H1 (cell line): ENCODE data around the gene NTN1. TPM values are rescaled to one million over a fixed set of nuclear protein-coding genes. Genes with fewer than 3 reads are reported as not detected.

Experiments
- EP300 ChIP-seq, 2 experiments: IDR thresholded peaks; 1 replicate in 1 of 2; 2 replicates in 1 of 2; pipeline ENCODE4 v1.6.1; 2011 to 2012; ENCODE audit warnings: low read depth in 2 of 2, low read length in 2 of 2, mild to moderate bottlenecking in 2 of 2, borderline replicate concordance in 1 of 2, inconsistent platforms in 1 of 2, moderate library complexity in 1 of 2
- polyA plus RNA-seq, 7 experiments: library from polyadenylated mRNA; depleted of rRNA in 3 of 7; stranded (reverse) in 5 of 7; unstranded in 2 of 7; fragments of >200 nt in 5 of 7; fragments of 200-250 nt in 2 of 7; gene quantifications; 1 replicate in 5 of 7; 2 replicates in 1 of 7; 4 replicates in 1 of 7; pipeline versions ENCODE4 v1.2.1 to v1.2.3, GENCODE V29; 2011 to 2013; ENCODE audit warnings: missing spikeins in 2 of 7, mixed read lengths in 2 of 7
- total RNA-seq: library from RNA; stranded (reverse); fragmentation: NEBNext Ultra II Directional; extraction: Animal tissue kit (Norgen Biotek cat#: 25700); gene quantifications from 2 replicates; pipeline ENCODE4 v1.2.1, GENCODE V29; 2021

The NTN1 gene
- total and polyA plus RNA-seq, 2 of the 8 experiments (the other 6 are each of a cell fraction or from before 2014, with no cell fraction given), result 2.0 to 2.3 TPM

DNA sequence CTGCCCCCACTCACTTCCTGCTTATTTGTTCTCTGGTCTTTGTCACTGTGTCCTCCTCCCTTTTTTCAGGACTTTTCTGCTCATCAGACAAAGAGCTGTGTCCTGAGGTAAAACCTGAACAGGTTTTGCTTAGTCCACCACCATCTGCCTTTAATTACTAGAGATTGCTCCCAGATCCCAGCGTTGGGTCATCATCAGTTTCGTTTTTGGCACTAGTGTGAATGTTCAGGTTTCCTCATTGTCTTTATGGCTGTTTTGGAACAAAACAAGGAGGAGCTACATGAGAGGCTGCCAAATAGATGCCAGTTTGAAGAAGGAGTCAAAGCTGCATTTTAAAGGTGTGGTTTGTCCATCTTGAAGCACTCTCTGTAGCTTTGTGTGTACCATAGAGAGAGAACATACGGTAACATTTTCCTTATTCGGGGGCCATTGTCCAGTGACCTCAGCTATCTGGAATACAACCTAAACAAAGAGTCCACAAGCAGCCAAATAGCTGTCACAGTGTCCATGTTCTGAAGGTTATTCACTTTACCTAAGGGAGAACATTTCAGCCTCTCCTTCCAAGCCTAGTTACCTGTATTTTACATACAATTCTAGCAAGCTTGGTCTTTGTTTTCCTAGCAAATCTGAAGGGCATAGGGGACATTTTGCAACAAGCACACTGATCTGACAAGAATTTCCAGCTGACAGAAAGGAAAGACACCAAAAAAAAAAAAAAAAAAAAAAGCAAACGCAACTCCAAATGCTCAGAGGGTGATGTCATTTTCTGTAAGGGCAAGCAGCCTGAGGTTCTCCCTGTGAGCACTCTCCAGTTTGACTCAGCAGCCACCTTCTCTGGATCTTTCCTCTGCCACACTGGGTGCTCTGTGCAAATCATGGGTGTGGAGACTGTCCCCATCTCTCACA, 196.1 kb downstream of the NTN1 start (continued):
- TF ChIP-seq EP300 (IDR thresholded peaks at IDR 0.05; ENCODE audit: borderline replicate concordance in 1 of 2, low read depth in 2 of 2, low read length in 2 of 2), result no peak
- TF ChIP-seq, all 59 proteins: peak for 0
